ENCODE data around the gene RPIA. TPM values are rescaled to one million over a fixed set of nuclear protein-coding genes. Genes with fewer than 3 reads are reported as not detected.

Gene RPIA
- total RNA-seq, 1 donor from 2014 or later, result 18.0 TPM

- no peak for DNase-seq
- no peaks in the 10 kb centered on the region for H3K9me3 ChIP-seq (replicated peaks)
- intact Hi-C loops (cut with micrococcal nuclease), result no loop called here
- H3K27ac ChIP-seq (replicated peaks), result no peak overlapping the region
- peaks cover 19% of the 10 kb centered on the region for H3K36me3 ChIP-seq
- H3K4me1 ChIP-seq, result peaks cover 51% of the 10 kb centered on the region
- TF ChIP-seq, protein P1, sequence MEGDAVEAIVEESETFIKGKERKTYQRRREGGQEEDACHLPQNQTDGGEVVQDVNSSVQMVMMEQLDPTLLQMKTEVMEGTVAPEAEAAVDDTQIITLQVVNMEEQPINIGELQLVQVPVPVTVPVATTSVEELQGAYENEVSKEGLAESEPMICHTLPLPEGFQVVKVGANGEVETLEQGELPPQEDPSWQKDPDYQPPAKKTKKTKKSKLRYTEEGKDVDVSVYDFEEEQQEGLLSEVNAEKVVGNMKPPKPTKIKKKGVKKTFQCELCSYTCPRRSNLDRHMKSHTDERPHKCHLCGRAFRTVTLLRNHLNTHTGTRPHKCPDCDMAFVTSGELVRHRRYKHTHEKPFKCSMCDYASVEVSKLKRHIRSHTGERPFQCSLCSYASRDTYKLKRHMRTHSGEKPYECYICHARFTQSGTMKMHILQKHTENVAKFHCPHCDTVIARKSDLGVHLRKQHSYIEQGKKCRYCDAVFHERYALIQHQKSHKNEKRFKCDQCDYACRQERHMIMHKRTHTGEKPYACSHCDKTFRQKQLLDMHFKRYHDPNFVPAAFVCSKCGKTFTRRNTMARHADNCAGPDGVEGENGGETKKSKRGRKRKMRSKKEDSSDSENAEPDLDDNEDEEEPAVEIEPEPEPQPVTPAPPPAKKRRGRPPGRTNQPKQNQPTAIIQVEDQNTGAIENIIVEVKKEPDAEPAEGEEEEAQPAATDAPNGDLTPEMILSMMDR (IDR thresholded peaks at IDR 0.05; ENCODE audit: borderline replicate concordance), result no peak
- H3K27me3 ChIP-seq (ENCODE audit: low read depth), result no peaks in the 10 kb centered on the region
- H3K4me3 ChIP-seq, result no peak overlapping the region
Observed at GRCh38 chr2:88696611-88697010, 5.1 kb downstream of the RPIA start.

DNA sequence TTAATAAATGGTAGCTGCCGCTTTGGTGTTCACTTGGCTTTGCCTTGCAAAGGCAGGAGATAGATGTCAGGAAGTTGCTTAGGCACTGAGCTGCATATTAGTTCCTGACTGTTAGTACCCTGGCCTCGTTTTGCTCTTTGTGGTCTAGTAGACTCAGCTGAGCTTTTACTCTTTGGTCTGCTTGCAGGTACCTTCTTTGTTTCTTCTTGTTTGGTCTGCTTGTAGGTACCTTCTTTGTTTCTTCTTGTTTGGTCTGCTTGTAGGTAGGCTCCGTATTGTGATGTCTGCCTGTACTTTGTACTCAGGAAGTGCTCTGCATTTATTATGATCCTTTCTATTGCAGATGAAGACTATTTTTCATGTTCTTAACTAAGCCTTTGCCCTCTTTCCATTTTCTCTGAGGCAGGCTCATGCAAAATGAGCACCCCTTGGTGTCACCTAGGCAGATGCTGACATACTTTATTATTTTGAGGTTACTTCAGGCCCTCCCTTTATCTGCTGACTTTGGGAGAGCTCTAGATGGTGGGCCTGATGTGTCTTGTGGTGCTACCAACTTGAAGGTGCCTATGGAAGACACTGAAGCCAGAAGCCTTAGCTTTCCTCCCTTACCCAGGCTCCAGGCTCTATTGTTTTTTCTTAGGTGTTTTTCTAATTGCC lies 6.0 kb downstream of the RPIA start:
- H3K27me3 ChIP-seq (ENCODE audit: low read depth), result no peaks in the 10 kb centered on the region
- TF ChIP-seq, protein P1 (IDR thresholded peaks at IDR 0.05; ENCODE audit: borderline replicate concordance), result no peak
- no peak overlapping the region for H3K27ac ChIP-seq (replicated peaks)
- no peak for DNase-seq
- H3K4me1 ChIP-seq, result peaks cover 42% of the 10 kb centered on the region
- intact Hi-C loops (cut with micrococcal nuclease), result no loop called here
- peaks cover 24% of the 10 kb centered on the region for H3K36me3 ChIP-seq
- H3K4me3 ChIP-seq, result no peak overlapping the region
- no peaks in the 10 kb centered on the region for H3K9me3 ChIP-seq (replicated peaks)

DNA sequence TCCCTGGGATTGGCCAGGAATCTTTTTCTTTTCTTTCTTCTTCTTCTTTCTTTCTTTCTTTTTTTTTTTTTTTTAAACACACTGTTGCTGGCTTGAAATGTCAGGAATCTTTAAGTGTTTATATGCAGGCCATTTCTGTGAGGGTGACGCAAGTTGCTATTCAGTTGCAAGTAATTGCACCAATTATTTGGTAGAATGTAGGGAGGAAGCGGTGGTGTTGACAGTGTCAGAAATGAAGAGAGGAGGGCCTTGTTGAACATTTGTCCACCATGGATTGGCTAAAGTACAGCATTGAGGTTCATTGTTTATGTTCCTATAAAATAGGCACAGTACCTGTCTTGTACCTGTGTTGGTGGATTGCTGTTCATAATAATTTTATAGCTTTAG lies 6.5 kb downstream of the RPIA start:
- H3K36me3 ChIP-seq, result peaks cover 30% of the 10 kb centered on the region
- intact Hi-C loops (cut with micrococcal nuclease), result no loop called here
- no peaks in the 10 kb centered on the region for H3K27me3 ChIP-seq (ENCODE audit: low read depth)
- peaks cover 37% of the 10 kb centered on the region for H3K4me1 ChIP-seq
- DNase-seq, result no peak
- H3K9me3 ChIP-seq (replicated peaks), result no peaks in the 10 kb centered on the region
- no peak overlapping the region for H3K27ac ChIP-seq (replicated peaks)
- TF ChIP-seq, protein P1 (IDR thresholded peaks at IDR 0.05; ENCODE audit: borderline replicate concordance), result no peak
- H3K4me3 ChIP-seq, result no peak overlapping the region

DNA sequence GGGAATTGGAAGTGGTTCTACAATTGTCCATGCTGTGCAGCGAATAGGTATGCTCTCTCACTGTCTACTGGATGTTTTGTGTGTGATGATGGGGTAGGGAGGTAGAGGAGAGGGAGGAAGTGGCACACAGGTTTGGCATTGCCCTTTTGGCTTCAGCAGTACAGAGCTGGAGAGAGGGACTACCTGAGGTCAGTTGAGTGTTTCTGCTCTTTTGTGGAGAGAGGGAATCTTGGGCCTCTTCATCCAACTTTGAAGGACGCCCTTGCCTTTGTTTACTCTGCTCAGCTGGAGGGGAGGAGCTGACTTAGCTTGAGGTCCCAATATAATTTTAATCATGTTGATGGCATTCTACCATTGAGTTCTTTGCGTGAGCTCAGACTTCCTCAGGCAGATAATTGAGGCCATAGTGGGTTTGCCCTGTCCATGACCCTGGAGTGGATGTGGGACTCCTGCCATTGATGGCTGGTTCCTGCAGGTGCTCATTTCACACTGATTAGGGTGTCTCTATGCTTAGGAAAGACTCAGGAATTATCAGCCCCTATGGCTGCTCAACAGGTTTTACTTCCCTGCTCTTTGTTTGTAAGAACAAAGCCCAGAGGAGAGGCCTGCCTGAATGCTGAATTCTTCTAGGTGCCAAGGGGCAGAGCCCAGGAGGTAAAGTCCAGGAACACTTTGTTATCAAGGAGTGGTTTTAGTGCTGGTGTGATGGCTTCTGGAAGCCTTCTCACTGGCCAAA lies 7.2 kb downstream of the RPIA start:
- Histone ChIP-seq H3K27me3 (ENCODE audit: low read depth) (no peaks in the 10 kb centered on the region), H3K27ac (replicated peaks) (no peak overlapping the region), H3K36me3 (peaks cover 36% of the 10 kb centered on the region), H3K4me1 (peaks cover 31% of the 10 kb centered on the region), H3K4me3 (no peak overlapping the region), H3K9me3 (replicated peaks) (no peaks in the 10 kb centered on the region)
- TF ChIP-seq, protein P1 (IDR thresholded peaks at IDR 0.05; ENCODE audit: borderline replicate concordance), result no peak
- intact Hi-C loops (cut with micrococcal nuclease), result no loop called here
- no peak for DNase-seq

- H3K4me1 ChIP-seq, result peaks cover 27% of the 10 kb centered on the region
- peaks cover 32% of the 10 kb centered on the region for H3K36me3 ChIP-seq
- H3K4me3 ChIP-seq, result no peak overlapping the region
- intact Hi-C loops (cut with micrococcal nuclease), result no loop called here
- no peaks in the 10 kb centered on the region for H3K27me3 ChIP-seq (ENCODE audit: low read depth)
- H3K27ac ChIP-seq (replicated peaks), result no peak overlapping the region
- no peaks in the 10 kb centered on the region for H3K9me3 ChIP-seq (replicated peaks)
- DNase-seq, result no peak
- TF ChIP-seq, protein P1 (IDR thresholded peaks at IDR 0.05; ENCODE audit: borderline replicate concordance), result no peak
Observed at GRCh38 chr2:88707003-88707402, 15.5 kb downstream of the RPIA start.

Data from left ventricle myocardium inferior (tissue), 1 donor.